Keratinocyte (primary cell): ENCODE results near the gene PRSS48. TPM values are rescaled to one million over a fixed set of nuclear protein-coding genes. Genes with fewer than 3 reads are reported as not detected.

Experiments used
- DNase-seq: peaks from one replicate; pipeline ENCODE4 v3.0.0-alpha.2; 2011; ENCODE audit warnings: low read depth, missing footprints, low spot score
- FAIRE-seq: peaks from 2 replicates; lab custom pipeline; 2011; peaks lifted over from hg19 to GRCh38; lab: Jason Lieb, UNC
- H2AFZ ChIP-seq: 2 replicates; pipeline ENCODE4 v1.6.0; 2012; ENCODE audit warnings: low read length, control low read depth, inconsistent platforms; ENCODE audit not compliant: control insufficient read depth
- H3K27ac ChIP-seq: 2 replicates; pipeline ENCODE4 v1.5.1; 2011; ENCODE audit warnings: low read length; ENCODE audit not compliant: control insufficient read depth, insufficient read depth
- H3K27me3 ChIP-seq: 3 replicates; pipeline ENCODE4 v1.6.0; 2011; ENCODE audit warnings: low read length; ENCODE audit not compliant: control insufficient read depth, insufficient read depth; ENCODE audit errors: extremely low read depth
- H3K36me3 ChIP-seq, 2 experiments: 2 replicates in 1 of 2; 3 replicates in 1 of 2; pipeline ENCODE4 v1.5.1; 2011; ENCODE audit warnings: low read length in 2 of 2, mild to moderate bottlenecking in 1 of 2; ENCODE audit not compliant: control insufficient read depth in 2 of 2, insufficient read depth in 2 of 2; ENCODE audit errors: extremely low read depth in 1 of 2
- H3K4me1 ChIP-seq: 3 replicates; pipeline ENCODE4 v1.5.1; 2011; ENCODE audit warnings: low read length; ENCODE audit not compliant: control insufficient read depth, insufficient read depth; ENCODE audit errors: extremely low read depth
- H3K4me2 ChIP-seq: 3 replicates; pipeline ENCODE4 v1.6.0; 2011; ENCODE audit warnings: low read depth, low read length; ENCODE audit not compliant: control insufficient read depth, insufficient read depth; ENCODE audit errors: extremely low read depth
- H3K4me3 ChIP-seq, 3 experiments: fragments of 200-600 bp in 1 of 3; sonication (generic) in 1 of 3; 2 replicates in 2 of 3; 3 replicates in 1 of 3; pipeline ENCODE4 v1.5.1; 2011 to 2016; ENCODE audit warnings: low read length in 3 of 3, mild to moderate bottlenecking in 3 of 3, control low read depth in 2 of 3, inconsistent platforms in 1 of 3, low read depth in 1 of 3, mixed read lengths in 1 of 3, mixed run types in 1 of 3, moderate library complexity in 1 of 3; ENCODE audit not compliant: control insufficient read depth in 2 of 3, insufficient read depth in 2 of 3; ENCODE audit errors: extremely low read depth in 1 of 3
- H3K79me2 ChIP-seq: 2 replicates; pipeline ENCODE4 v1.6.0; 2012; ENCODE audit warnings: low read length; ENCODE audit not compliant: control insufficient read depth, insufficient read depth
- H3K9ac ChIP-seq: 3 replicates; pipeline ENCODE4 v1.6.0; 2011; ENCODE audit warnings: low read length; ENCODE audit not compliant: control insufficient read depth, insufficient read depth; ENCODE audit errors: extremely low read depth
- H3K9me1 ChIP-seq: 3 replicates; pipeline ENCODE4 v1.6.0; 2011; ENCODE audit warnings: low read length; ENCODE audit not compliant: control insufficient read depth, insufficient read depth; ENCODE audit errors: extremely low read depth
- H3K9me3 ChIP-seq: 2 replicates; pipeline ENCODE4 v1.5.1; 2012; ENCODE audit warnings: low read depth, low read length; ENCODE audit not compliant: control insufficient read depth
- H4K20me1 ChIP-seq: 3 replicates; pipeline ENCODE4 v1.6.0; 2011; ENCODE audit warnings: low read length; ENCODE audit not compliant: control insufficient read depth, insufficient read depth; ENCODE audit errors: extremely low read depth
- EZH2 ChIP-seq: IDR thresholded peaks from one replicate; pipeline ENCODE4 v1.6.1; 2012; ENCODE audit warnings: inconsistent platforms, mild to moderate bottlenecking, low read length, moderate library complexity
- dilution Hi-C: fragments of 300-500 bp; cut with MboI; formaldehyde crosslinking; loops from one replicate; pipeline ENCODE4 v1.7.0; 2020; ENCODE audit warnings: low sequenced_read_pairs; ENCODE audit not compliant: extremely low pct_ligation_motif_present
- polyA plus RNA-seq, 5 experiments: library from polyadenylated mRNA; depleted of rRNA in 3 of 5; stranded (reverse) in 3 of 5; stranded (forward) in 1 of 5; unstranded in 1 of 5; fragments of >200 nt; gene quantifications; 1 replicate in 1 of 5; 2 replicates in 3 of 5; 3 replicates in 1 of 5; pipeline versions ENCODE4 v1.2.1 to v1.2.3, GENCODE V29; 2011 to 2012; ENCODE audit warnings: missing spikeins in 2 of 5, low read depth in 1 of 5, low replicate concordance in 1 of 5
- TF ChIP-seq, protein P1 (sequence below), 3 experiments: IDR thresholded peaks in 1 of 3; conservative IDR thresholded peaks in 1 of 3; optimal IDR thresholded peaks in 1 of 3; 2 replicates in 2 of 3; 3 replicates in 1 of 3; pipeline versions ENCODE3 to v1.5.1; 2011; ENCODE audit warnings: low read length in 3 of 3, mild to moderate bottlenecking in 3 of 3, moderate library complexity in 2 of 3, control low read depth in 1 of 3, inconsistent platforms in 1 of 3; ENCODE audit not compliant: insufficient read depth in 2 of 3; ENCODE audit errors: extremely low read depth in 1 of 3

Gene PRSS48
- polyA plus RNA-seq, 1 donor (not counting 4 experiments of a cell fraction or from before 2014, with no cell fraction given) = not detected

DNA sequence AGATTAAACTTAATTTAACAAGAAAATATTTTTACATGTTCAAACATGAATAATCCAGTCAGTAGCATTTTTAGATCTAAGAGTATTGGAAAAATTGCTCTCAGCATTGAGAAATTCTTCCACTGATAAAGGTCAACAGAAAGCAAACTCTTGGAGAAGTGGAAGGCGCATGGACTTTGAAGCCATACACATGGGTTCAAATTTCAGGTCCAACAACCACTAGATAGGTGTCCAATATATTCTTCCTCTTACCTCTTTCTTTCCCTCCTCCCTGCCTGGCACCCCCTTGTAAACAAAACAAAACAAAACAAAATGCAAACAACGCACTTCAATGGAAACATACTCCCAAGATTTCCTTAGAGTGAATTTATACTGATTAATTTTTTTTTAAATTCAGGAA lies 28.4 kb upstream of the PRSS48 start:
- H3K9me3 ChIP-seq = no peaks in the 10 kb centered on the region
- H2AFZ ChIP-seq = no peak overlapping the region
- H3K27me3 ChIP-seq = no peaks in the 10 kb centered on the region
- H3K9ac ChIP-seq = no peak overlapping the region
- peaks cover 6% of the 10 kb centered on the region for H3K4me1 ChIP-seq
- H3K4me2 ChIP-seq = no peak overlapping the region
- dilution Hi-C loops = no loop called here
- H3K4me3 ChIP-seq = no peak overlapping the region
- no peaks in the 10 kb centered on the region for H3K9me1 ChIP-seq
- FAIRE-seq (no peak), DNase-seq (no peak)
- TF ChIP-seq EZH2 = no peak
- TF ChIP-seq, protein P1, sequence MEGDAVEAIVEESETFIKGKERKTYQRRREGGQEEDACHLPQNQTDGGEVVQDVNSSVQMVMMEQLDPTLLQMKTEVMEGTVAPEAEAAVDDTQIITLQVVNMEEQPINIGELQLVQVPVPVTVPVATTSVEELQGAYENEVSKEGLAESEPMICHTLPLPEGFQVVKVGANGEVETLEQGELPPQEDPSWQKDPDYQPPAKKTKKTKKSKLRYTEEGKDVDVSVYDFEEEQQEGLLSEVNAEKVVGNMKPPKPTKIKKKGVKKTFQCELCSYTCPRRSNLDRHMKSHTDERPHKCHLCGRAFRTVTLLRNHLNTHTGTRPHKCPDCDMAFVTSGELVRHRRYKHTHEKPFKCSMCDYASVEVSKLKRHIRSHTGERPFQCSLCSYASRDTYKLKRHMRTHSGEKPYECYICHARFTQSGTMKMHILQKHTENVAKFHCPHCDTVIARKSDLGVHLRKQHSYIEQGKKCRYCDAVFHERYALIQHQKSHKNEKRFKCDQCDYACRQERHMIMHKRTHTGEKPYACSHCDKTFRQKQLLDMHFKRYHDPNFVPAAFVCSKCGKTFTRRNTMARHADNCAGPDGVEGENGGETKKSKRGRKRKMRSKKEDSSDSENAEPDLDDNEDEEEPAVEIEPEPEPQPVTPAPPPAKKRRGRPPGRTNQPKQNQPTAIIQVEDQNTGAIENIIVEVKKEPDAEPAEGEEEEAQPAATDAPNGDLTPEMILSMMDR (optimal IDR thresholded peaks at IDR 0.05 in 1 of 3, IDR thresholded peaks at IDR 0.05 in 1 of 3, conservative IDR thresholded peaks at IDR 0.05 in 1 of 3; ENCODE audit: extremely low read depth in 1 of 3, insufficient read depth in 2 of 3, low read length in 3 of 3) = no peak
- H3K36me3 ChIP-seq = no peaks in the 10 kb centered on the region
- H3K27ac ChIP-seq = no peak overlapping the region
- H3K79me2 ChIP-seq = peaks cover 8% of the 10 kb centered on the region
- H4K20me1 ChIP-seq = no peaks in the 10 kb centered on the region

DNA sequence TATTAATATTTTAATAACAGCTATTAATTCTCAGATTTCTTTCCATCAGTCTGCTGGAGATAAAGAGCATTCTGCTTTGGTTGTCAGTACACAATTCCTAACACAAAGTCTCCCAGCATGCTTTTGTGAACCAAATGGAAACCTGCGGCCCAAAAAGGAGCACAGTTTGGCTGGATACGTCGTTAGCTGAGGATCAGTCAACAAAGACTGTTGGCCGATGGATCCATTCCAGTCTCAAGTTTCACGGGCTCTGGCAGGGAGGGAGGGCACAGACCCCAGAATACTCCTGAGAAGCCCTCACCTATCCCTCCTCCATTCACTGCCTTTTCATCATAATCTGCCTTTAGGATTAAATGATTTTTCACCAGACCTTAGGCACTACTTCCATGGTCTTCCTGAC lies 26.3 kb upstream of the PRSS48 start:
- TF ChIP-seq EZH2 = no peak
- Histone ChIP-seq H3K9me1 (no peaks in the 10 kb centered on the region), H3K79me2 (peaks cover 8% of the 10 kb centered on the region), H3K9me3 (no peaks in the 10 kb centered on the region), H3K4me1 (peaks cover 6% of the 10 kb centered on the region), H3K36me3 (no peaks in the 10 kb centered on the region), H3K9ac (no peak overlapping the region), H3K4me2 (no peak overlapping the region), H4K20me1 (no peaks in the 10 kb centered on the region), H3K4me3 (no peak overlapping the region), H3K27me3 (no peaks in the 10 kb centered on the region), H3K27ac (no peak overlapping the region), H2AFZ (no peak overlapping the region)
- DNase-seq = no peak
- dilution Hi-C loops = no loop called here
- FAIRE-seq = no peak
